GM12892 (cell line): ENCODE measurements around the gene LDLRAD4.

Experiments
- DNase-seq: peaks from one replicate; pipeline ENCODE4 v3.0.0; 2011; ENCODE audit not compliant: insufficient read length
- FAIRE-seq: peaks from 2 replicates; lab custom pipeline; 2011; peaks lifted over from hg19 to GRCh38; lab: Jason Lieb, UNC
- POLR2A ChIP-seq: IDR thresholded peaks from 2 replicates; pipeline ENCODE4 v1.6.1; 2011; ENCODE audit warnings: low read depth, low read length, control low read depth
- POLR2AphosphoS5 ChIP-seq: IDR thresholded peaks from 2 replicates; pipeline ENCODE4 v1.6.1; 2011; ENCODE audit warnings: low read depth, low read length, control low read depth
- TAF1 ChIP-seq: IDR thresholded peaks from 2 replicates; pipeline ENCODE4 v1.6.1; 2011; ENCODE audit warnings: low read depth, mild to moderate bottlenecking, control low read depth, low read length, borderline replicate concordance

Gene LDLRAD4

DNA sequence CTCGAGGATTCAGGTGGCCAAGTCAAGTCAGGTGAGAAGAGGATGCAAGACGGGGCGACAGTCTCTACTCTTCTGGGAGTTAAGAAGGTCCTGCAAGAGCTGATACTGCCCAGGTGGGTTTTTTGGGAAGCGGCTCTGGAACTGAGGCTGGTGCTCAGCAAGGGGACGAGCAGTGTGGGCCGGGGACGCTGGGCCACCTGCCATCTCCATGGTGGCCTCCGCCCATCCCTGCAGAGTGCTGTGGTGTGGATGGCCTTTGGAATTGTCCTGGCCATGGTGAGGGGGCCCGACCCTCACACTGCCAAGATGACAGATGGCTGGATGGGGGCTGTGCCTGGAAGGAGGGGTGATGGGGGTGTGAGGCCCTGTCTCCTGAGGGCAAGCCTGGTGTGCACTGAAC is 34.2 kb upstream of the LDLRAD4 start:
- TF ChIP-seq POLR2AphosphoS5 (no peak), TAF1 (no peak), POLR2A (no peak)
- FAIRE-seq: no peak
- no peak for DNase-seq

DNA sequence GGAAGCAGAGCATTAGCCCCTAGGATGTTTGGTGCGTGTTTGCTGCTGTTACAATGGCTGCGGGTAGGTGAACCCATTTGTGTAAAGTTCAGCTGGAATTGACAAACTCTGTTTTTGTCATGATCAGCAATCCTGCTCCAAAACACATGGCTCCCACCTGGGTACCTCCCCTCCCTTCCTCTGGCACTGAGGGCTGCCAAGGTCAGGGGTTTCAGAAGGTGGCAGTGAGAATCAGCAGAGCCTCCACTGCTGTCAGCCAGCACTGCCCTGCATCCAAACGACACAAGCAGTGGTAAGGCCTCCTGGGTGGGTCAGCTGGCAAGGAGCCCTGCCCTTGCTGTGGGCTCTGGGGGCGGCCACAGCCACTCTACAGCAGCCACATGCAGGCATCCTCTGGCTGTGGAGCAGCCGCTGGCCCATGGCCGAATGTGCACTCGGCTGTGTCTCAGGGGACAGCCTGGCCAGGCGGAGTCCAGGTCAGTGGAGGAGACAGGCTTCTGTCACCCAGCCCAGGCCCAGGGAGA is 32.8 kb upstream of the LDLRAD4 start:
- FAIRE-seq: no peak
- no peak for DNase-seq
- TF ChIP-seq POLR2AphosphoS5: no peak
- no peak for TF ChIP-seq TAF1
- no peak for TF ChIP-seq POLR2A

DNA sequence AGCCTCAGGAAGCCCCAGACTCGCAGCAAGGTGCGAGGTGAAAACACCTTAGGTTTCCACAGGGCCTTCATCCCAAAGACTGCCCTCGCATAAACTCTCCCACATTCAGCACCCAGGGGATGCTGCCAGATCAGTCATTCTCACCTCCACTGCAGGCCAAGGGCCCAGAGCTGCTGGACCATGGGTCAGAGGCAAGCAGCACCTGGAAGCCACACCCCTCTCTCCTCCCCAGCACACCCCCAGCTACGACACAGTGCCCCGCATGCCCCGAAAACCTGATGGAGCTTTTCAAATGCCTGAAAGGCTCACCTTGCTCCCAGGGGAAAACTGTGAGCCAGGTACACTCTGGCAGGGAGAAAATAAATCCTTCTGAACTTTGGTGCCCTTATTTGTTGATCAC is 31.9 kb upstream of the LDLRAD4 start:
- no peak for FAIRE-seq
- no peak for TF ChIP-seq TAF1
- no peak for TF ChIP-seq POLR2AphosphoS5
- no peak for TF ChIP-seq POLR2A
- no peak for DNase-seq

DNA sequence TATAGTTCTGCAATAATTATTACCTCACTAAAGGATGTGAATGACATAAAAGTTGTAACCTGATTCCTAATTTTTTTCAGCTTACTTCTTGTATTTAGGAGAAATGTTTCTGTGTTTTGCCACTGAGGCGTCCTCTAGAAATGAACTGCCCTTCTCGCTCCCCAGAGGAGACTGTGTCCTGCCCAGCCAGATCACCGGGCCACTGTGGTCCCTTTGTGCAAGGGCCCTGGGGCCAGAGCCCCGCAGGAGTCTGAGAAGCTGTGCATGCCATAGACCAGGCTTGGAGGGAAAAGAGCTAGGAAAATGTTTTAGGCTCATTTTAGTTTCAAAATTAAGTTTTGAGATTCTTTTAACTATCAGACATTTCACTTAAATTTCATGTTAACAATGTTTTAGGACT is 31.1 kb upstream of the LDLRAD4 start:
- no peak for TF ChIP-seq TAF1
- TF ChIP-seq POLR2AphosphoS5: no peak
- TF ChIP-seq POLR2A: no peak
- FAIRE-seq: no peak
- DNase-seq: no peak

DNA sequence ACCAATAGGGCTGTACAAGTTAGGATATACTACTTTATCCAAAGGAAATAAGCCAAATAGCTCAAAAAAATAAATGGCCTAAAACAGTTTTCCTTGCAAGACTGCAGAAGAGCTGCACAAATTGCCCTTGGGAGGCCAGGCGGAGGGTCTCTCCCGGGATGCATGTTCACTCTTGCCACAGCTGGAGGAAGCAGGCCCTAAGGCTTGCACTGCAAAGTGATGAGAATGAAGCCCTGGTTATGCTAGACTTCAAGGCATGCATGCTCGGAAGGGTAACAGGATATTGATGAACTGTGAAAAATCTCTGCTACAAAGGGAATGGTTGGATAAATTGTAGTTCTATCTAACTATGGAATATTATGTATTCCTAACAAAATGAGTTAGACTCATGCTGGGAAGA is 27.5 kb upstream of the LDLRAD4 start:
- FAIRE-seq (no peak), DNase-seq (no peak)
- TF ChIP-seq POLR2A (no peak), POLR2AphosphoS5 (no peak), TAF1 (no peak)

DNA sequence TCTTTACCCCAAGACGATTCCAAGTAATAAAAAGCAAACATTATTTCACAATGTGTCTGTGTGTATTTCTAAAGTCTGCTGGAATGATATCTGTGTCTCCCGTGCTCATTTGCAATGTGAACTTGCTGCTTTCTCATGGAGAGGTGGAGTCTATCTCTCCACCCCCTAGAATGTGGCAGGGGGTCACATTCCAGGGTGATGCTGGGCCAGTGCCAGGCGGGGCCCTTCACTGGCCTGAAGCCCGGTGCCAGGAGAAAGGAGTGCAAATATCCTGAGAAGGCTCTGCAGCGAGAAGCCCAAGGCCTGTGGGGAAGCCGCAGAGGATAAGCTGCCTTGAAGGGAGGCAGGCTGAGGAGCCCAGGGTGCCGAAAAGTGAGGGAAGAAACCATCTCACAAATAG is 26.8 kb upstream of the LDLRAD4 start:
- TF ChIP-seq POLR2A: no peak
- no peak for TF ChIP-seq TAF1
- TF ChIP-seq POLR2AphosphoS5: no peak
- DNase-seq (no peak), FAIRE-seq (no peak)

DNA sequence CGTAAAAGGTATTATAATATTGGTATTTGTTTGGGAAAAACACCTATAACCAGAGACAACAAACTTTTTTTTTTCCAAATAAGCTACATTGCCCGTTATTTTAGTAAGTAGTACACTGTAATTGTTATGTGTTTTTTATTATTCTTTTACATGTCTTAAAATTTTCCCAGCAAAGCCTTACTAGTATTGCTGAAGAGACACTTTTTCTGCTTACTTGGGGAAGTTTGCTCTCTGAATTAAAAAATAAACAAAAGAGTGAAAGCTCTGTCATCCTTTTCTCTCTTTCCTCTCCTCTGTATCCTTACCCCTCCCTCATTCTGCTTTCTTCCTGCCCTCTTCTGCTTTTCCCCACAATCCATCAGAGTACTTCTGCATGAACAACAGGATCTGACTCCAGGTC is 25.6 kb upstream of the LDLRAD4 start:
- TF ChIP-seq POLR2A: no peak
- no peak for TF ChIP-seq TAF1
- no peak for TF ChIP-seq POLR2AphosphoS5
- DNase-seq (no peak), FAIRE-seq (no peak)

DNA sequence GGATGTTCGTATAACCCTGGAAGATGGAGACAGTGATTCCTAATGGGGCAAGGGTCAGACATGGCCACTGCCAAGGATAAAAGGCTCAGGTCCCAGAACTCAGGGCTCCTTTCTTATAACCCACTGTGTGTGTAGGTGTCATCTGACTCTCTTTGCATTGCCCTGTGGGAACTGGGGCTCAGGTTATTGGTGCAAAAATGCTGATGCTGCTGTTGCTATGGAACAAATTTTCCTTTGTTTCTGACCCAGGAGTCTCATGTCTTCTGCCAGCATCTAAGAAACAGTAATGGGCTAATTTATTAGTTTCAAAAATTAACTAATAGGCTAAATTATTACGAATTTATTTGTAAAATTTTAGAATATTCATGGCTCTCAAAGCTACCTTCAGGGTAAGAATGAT is 24.3 kb upstream of the LDLRAD4 start:
- TF ChIP-seq POLR2AphosphoS5 (no peak), POLR2A (no peak), TAF1 (no peak)
- DNase-seq: no peak
- no peak for FAIRE-seq

DNA sequence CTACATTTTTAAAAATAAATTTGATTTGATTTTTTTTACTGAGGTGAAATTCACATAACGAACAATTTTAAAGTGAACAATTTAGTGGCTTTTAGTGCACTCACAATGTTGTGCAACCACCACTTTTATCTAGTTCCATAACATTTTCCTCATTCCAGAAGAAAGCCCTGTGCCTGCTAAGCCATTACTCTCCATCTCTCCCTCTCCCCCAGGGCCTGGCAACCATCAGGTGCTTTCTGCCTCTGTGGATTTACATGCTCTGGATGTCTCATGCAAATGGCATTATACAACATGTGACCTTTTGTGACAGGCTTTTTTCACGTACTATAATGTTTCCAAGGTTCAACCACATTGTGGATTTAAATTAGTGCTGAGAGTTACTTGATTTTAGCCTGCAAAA is 19.9 kb upstream of the LDLRAD4 start:
- TF ChIP-seq TAF1: no peak
- DNase-seq (no peak), FAIRE-seq (no peak)

DNA sequence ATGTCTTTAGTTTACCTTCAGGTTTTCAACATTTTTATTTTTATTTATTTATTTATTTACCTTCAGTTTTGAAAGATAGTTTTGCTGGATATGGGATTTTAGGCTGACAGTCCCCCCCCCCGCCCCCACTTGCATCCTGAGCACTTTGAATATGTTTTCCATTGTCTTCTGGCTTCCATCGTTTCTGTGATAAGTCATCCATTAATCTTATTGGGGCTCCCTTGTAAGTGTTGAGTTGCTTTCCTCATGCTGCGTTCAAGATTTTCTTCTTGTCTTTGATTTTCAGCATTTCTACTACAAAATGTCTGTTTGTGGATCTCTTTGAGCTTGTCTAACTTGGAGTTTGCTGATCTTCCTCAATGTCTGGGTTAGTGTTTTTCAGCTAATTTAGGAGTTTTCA is 19.4 kb upstream of the LDLRAD4 start:
- DNase-seq (no peak), FAIRE-seq (no peak)
- TF ChIP-seq TAF1: no peak
- no peak for TF ChIP-seq POLR2A
- TF ChIP-seq POLR2AphosphoS5: no peak

DNA sequence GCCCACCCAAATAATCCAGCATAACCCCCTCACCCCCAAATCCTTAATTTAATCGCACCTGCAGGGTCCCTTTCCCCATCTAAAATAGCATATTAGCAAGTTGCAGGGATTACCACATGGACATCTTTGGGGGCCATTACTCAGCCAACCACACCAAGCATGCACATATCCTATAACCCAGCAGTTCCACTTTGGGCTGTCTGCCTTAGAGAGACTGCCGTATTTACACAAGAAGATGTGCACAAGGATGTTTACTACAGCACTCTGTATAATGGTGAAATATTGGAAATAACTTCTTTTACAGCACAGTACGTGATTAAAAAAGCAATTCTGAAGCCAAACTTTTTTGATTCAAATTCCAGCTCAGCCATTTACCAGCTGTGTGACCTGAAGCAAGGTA is 17.3 kb upstream of the LDLRAD4 start:
- DNase-seq (no peak), FAIRE-seq (no peak)
- TF ChIP-seq POLR2A (no peak), TAF1 (no peak), POLR2AphosphoS5 (no peak)

DNA sequence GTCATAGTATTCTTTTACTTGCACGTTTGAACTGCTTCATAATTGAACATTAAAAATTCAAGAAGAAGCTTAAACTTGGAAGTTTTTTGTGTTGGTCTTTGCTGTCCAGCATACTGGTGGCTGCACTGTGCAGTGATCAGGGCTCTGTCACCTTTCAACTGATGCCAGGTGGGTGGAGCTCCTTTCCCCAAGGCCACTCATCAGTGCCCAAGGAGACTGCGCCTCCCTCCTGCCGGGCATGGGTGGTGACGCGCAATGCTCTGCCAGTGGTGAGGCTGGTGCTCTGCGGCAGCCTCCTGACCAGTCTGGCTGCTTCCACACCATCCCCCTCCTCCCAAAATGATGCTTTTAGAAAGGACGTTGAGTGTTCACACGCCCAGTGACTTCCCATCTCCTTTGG is 16.0 kb upstream of the LDLRAD4 start:
- DNase-seq: no peak
- FAIRE-seq: no peak
- TF ChIP-seq TAF1: no peak
- TF ChIP-seq POLR2AphosphoS5: no peak
- TF ChIP-seq POLR2A: no peak

DNA sequence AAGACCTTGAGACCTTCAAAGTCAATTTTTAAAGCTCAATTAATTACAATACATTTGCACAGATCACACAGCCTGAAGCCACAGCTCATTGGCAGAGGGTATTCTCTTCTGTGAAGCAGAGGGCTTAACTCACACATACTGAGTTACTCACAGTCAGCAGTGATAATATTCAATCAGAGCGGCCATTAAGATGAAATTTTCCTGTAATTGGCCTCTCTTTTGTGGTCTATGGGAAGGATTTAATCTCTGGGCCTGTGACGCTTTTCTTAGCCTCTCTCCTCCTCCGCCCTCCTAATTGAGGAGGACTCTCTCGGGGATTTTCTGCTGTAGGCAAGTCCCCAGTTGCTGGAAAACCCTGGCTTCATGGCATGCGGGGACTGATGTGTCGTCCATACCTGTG is 12.3 kb upstream of the LDLRAD4 start:
- no peak for FAIRE-seq
- no peak for DNase-seq
- no peak for TF ChIP-seq POLR2A
- TF ChIP-seq TAF1: no peak
- no peak for TF ChIP-seq POLR2AphosphoS5
